Adipocyte (in vitro differentiated cells): ENCODE results near the gene QSOX2.

Experiments used
- DNase-seq: peaks from one replicate; pipeline ENCODE4 v3.0.0-alpha.2; 2015; ENCODE audit warnings: low read depth
- H3K27me3 ChIP-seq: replicated peaks from 2 replicates; pipeline ENCODE4 v1.7.0; 2013; ENCODE audit warnings: mild to moderate bottlenecking, low read length, moderate library complexity; ENCODE audit not compliant: control insufficient read depth, insufficient read depth
- H3K36me3 ChIP-seq: 2 replicates; pipeline ENCODE4 v1.7.0; 2013; ENCODE audit warnings: low read length, mild to moderate bottlenecking, moderate library complexity; ENCODE audit not compliant: control insufficient read depth, insufficient read depth, severe bottlenecking
- H3K4me1 ChIP-seq: 2 replicates; pipeline ENCODE4 v1.7.0; 2013; ENCODE audit warnings: mild to moderate bottlenecking, low read length, moderate library complexity; ENCODE audit not compliant: control insufficient read depth, insufficient read depth
- H3K4me3 ChIP-seq: 2 replicates; pipeline ENCODE4 v1.7.0; 2013; ENCODE audit warnings: mild to moderate bottlenecking, low read length, moderate library complexity
- H3K9ac ChIP-seq: 2 replicates; pipeline ENCODE4 v1.7.0; 2013; ENCODE audit warnings: mild to moderate bottlenecking, low read length, moderate library complexity
- H3K9me3 ChIP-seq: 2 replicates; pipeline ENCODE4 v1.7.0; 2013; ENCODE audit warnings: mild to moderate bottlenecking, low read length, moderate library complexity; ENCODE audit not compliant: control insufficient read depth

The QSOX2 gene

GRCh38 chr9:136230365-136230764 lies 15.2 kb downstream of the QSOX2 start:
- no peak overlapping the region for H3K9ac ChIP-seq
- H3K4me3 ChIP-seq, result no peak overlapping the region
- no peaks in the 10 kb centered on the region for H3K4me1 ChIP-seq
- H3K27me3 ChIP-seq, result no peaks in the 10 kb centered on the region
- H3K9me3 ChIP-seq, result no peaks in the 10 kb centered on the region
- no peaks in the 10 kb centered on the region for H3K36me3 ChIP-seq
- no peak for DNase-seq

- Histone ChIP-seq H3K36me3 (no peaks in the 10 kb centered on the region), H3K9me3 (no peaks in the 10 kb centered on the region), H3K27me3 (no peaks in the 10 kb centered on the region), H3K4me3 (no peak overlapping the region), H3K9ac (no peak overlapping the region), H3K4me1 (no peaks in the 10 kb centered on the region)
- DNase-seq, result no peak
These were observed 16.2 kb downstream of the QSOX2 start for GRCh38 chr9:136229096-136230065.

- peaks cover 5% of the 10 kb centered on the region for H3K36me3 ChIP-seq
- DNase-seq, result peak; percentile 14
- H3K27me3 ChIP-seq, result no peaks in the 10 kb centered on the region
- no peak overlapping the region for H3K4me3 ChIP-seq
- no peaks in the 10 kb centered on the region for H3K4me1 ChIP-seq
- H3K9me3 ChIP-seq, result no peaks in the 10 kb centered on the region
- H3K9ac ChIP-seq, result no peak overlapping the region
These were observed 17.3 kb downstream of the QSOX2 start for GRCh38 chr9:136228107-136228875.

GRCh38 chr9:136226680-136227407 lies 18.8 kb downstream of the QSOX2 start:
- no peak overlapping the region for H3K4me3 ChIP-seq
- no peaks in the 10 kb centered on the region for H3K9me3 ChIP-seq
- no peaks in the 10 kb centered on the region for H3K4me1 ChIP-seq
- H3K36me3 ChIP-seq, result peaks cover 5% of the 10 kb centered on the region
- DNase-seq, result no peak
- H3K27me3 ChIP-seq, result no peaks in the 10 kb centered on the region
- no peak overlapping the region for H3K9ac ChIP-seq

GRCh38 chr9:136225748-136226679 lies 19.6 kb downstream of the QSOX2 start:
- Histone ChIP-seq H3K9ac (no peak overlapping the region), H3K9me3 (no peaks in the 10 kb centered on the region), H3K4me3 (no peak overlapping the region), H3K4me1 (no peaks in the 10 kb centered on the region), H3K27me3 (no peaks in the 10 kb centered on the region), H3K36me3 (peaks cover 7% of the 10 kb centered on the region)
- peak; percentile 66 for DNase-seq

- no peak for DNase-seq
- Histone ChIP-seq H3K4me1 (no peaks in the 10 kb centered on the region), H3K4me3 (no peak overlapping the region), H3K27me3 (no peaks in the 10 kb centered on the region), H3K36me3 (peaks cover 7% of the 10 kb centered on the region), H3K9ac (no peak overlapping the region), H3K9me3 (no peaks in the 10 kb centered on the region)
These were observed 20.3 kb downstream of the QSOX2 start for GRCh38 chr9:136225366-136225747.

GRCh38 chr9:136223871-136224640 lies 21.6 kb downstream of the QSOX2 start:
- no peak overlapping the region for H3K9ac ChIP-seq
- H3K4me3 ChIP-seq, result no peak overlapping the region
- no peaks in the 10 kb centered on the region for H3K27me3 ChIP-seq
- H3K9me3 ChIP-seq, result no peaks in the 10 kb centered on the region
- DNase-seq, result no peak
- peaks cover 8% of the 10 kb centered on the region for H3K36me3 ChIP-seq
- H3K4me1 ChIP-seq, result no peaks in the 10 kb centered on the region

- H3K4me3 ChIP-seq, result no peak overlapping the region
- H3K4me1 ChIP-seq, result no peaks in the 10 kb centered on the region
- DNase-seq, result no peak
- peaks cover 16% of the 10 kb centered on the region for H3K36me3 ChIP-seq
- no peak overlapping the region for H3K9ac ChIP-seq
- H3K9me3 ChIP-seq, result no peaks in the 10 kb centered on the region
- H3K27me3 ChIP-seq, result no peaks in the 10 kb centered on the region
These were observed 22.7 kb downstream of the QSOX2 start for GRCh38 chr9:136222906-136223285.

- Histone ChIP-seq H3K9ac (no peak overlapping the region), H3K27me3 (no peaks in the 10 kb centered on the region), H3K9me3 (no peaks in the 10 kb centered on the region), H3K36me3 (peaks cover 16% of the 10 kb centered on the region), H3K4me1 (no peaks in the 10 kb centered on the region), H3K4me3 (no peak overlapping the region)
- DNase-seq, result no peak
These were observed 23.3 kb downstream of the QSOX2 start for GRCh38 chr9:136222166-136222905.
